ENCODE results near the gene IQCF5. TPM values are rescaled to one million over a fixed set of nuclear protein-coding genes. Genes with fewer than 3 reads are reported as not detected.
"Not testable (repeated sequence)": the region's sequence is repeated elsewhere in the genome, so short reads cannot be mapped to it uniquely, and the experiment has no call there.

IQCF5 gene
- total RNA-seq, 1 experiment from 2014 or later: not detected

DNA sequence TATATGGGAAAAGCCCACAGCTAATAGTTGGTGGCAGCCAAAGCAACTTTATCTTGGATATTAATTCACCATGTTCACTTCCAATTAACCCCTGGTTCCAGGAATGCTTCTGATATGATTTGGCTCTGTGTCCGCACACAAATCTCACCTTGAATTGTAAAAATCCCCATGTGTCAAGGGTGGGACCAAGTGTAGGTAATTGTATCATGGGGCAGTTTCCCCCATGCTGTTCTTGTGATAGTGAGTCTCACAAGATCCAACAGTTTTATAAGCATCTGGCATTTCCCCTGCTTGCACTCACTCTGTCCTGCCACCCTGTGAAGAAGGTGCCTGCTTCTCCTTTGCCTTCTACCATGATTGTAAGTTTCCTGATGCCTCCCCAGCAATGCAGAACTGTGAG is 6.5 kb downstream of the IQCF5 start:
- not testable (repeated sequence) for DNase-seq (ENCODE audit: low read depth)

DNA sequence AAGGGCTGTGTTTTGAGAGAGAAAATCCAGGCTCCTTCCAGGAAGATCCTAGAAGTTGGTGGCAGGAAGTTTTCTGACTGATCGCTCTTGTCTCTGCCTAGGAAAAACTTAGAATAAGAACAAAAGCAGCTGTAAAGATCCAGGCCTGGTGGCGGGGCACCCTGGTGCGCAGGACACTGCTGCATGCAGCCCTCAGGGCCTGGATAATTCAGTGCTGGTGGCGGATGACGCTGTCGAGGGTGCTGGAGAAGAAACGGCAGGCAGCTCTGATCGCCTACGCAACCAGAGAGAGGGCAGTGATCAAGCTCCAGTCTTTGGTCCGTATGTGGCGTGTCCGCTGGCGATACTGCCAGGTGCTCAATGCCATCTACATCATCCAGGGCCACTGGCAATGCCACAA is 12.5 kb downstream of the IQCF5 start:
- no peak for DNase-seq (ENCODE audit: low read depth)

DNA sequence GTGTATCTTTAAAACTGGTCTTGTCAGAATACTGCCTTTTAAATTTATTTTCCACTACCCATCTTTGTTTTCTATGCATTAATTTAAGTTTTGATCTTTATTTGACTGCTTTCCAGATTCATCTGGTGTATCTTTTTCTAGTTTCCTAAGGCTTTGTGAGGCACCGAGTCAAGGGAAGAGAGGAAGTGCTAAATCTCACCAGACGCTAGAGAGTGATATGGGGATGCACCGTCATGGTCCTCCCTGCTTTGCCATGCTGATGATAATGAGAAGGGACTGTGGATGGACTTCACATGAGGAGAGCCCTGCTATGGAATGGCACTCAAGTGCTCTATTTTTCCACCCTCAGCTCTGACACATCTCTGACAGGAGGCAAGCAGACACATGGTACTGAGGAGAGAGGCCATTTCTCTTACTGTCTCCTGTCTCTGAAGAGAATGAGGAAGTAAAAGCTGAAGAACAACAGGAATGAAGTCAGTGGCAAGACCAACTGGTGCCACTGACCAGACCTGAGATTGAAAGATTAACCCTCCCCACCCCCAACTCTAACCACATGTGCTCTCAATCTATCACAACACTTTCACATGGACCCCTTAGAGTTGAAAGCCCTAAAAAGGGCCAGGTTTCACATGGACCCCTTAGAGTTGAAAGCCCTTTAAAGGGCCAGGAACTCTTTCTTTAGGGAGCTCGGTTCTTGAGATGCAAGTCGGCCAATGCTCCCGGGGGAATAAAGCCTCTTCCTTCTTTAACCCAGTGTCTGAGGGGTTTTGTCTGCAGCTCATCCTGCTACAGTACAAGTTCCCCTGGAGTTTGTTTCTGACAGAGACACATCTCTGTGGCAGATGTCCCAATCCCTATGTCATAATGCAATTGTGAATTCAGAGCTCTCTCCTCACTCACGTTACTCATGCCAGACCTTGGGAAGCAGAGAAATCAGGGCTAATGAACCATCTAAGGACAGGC is 14.4 kb downstream of the IQCF5 start, which contains the start of gene IQCF2:
TSS of gene IQCF2 (plus strand) at position 913 of the 963 bp plus-strand sequence. CDS start 52 bp downstream, outside the sequence.
- no peak for DNase-seq (ENCODE audit: low read depth)

DNA sequence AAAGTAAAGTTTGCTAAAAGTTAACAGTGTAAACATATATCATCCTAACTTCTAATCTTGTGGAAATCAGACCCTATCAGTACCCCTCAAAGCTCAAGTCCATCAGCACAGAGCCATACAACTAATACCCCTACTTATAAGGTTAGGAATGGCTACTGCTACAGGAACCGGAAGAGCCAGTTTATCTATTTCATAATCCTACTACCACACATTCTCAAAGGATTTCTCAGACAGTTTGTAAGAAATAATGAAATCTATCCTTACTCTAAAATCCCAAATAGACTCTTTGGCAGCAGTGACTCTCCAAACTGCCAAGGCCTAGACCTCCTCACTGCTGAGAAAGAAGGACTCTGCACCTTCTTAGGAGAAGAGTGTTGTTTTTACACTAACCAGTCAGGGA is 20.0 kb downstream of the IQCF5 start:
- DNase-seq (ENCODE audit: low read depth): not testable (repeated sequence)

DNA sequence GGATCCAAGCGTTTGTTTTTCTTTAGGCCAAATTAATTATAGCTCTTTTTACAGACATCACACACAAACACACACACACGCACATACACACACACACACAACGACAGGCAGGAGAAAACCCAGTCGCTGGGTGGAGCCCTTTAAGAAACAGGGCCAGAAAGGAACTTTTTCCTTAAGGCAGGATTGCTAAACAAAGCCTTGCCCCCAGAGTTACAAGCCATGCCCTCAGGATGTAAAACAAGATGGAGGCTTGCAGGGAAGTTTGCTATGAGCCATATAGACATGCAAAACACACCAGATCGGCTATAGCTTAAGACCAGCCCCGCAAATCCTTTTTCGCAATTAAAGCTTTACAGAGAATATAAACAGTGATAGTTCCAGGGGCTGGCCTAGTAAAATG is 30.3 kb downstream of the IQCF5 start:
- DNase-seq (ENCODE audit: low read depth): no peak

DNA sequence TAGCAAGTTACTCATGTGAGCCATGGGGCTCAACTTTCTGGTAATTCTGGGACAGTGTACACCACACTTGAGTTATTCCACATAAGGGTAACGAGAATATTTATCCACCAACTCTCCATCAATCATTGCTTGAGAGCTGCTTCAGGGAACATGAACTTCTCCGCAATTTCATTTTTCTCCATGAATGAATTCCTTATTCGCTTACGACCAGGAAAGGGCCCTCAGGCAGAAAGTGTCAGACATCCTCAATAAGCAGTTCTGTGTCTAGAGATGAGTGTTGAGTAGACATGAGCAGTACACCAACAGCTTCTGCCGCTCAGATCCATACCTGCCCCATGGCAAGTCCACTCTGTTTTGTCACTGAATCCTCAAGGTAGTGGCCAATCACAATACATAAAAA is 38.8 kb downstream of the IQCF5 start:
- no peak for DNase-seq (ENCODE audit: low read depth)

DNA sequence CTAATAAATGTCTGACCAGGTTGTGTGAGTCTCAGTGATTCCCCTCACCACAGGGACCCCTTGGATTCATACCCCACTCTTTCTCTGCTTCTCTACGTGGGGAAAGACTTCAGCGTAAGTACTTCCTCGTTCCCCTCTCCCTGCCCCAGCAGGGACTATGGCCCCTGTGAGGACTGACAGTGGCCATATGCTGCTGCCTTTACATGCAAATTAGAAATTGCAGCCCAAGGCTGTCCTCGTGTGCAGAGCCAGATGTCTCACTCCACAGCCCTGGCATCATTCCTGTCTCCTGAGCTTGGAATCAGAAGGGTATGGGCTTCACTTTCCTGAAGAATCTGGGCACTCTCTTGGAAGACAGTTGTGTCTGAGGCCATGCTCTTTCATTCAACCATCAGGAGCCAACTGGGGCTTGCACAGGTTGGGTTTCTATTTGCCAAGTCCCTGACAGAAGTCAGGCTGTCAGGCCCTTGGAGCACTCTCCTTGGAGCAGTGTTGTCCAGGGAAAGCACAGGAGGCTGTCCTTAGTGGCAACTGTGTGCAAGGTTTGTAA is 44.5 kb downstream of the IQCF5 start:
- no peak for DNase-seq (ENCODE audit: low read depth)

DNA sequence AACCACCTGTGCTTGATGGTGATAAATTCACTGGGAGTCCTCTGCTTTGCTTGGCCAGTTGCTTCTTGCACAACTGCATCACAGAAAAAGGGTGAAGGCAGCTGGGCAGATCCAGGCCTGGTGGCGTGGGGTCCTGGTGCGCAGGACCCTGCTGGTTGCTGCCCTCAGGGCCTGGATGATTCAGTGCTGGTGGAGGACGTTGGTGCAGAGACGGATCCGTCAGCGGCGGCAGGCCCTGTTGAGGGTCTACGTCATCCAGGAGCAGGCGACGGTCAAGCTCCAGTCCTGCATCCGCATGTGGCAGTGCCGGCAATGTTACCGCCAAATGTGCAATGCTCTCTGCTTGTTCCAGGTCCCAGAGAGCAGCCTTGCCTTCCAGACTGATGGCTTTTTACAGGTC is 45.1 kb downstream of the IQCF5 start:
- DNase-seq (ENCODE audit: low read depth): no peak

DNA sequence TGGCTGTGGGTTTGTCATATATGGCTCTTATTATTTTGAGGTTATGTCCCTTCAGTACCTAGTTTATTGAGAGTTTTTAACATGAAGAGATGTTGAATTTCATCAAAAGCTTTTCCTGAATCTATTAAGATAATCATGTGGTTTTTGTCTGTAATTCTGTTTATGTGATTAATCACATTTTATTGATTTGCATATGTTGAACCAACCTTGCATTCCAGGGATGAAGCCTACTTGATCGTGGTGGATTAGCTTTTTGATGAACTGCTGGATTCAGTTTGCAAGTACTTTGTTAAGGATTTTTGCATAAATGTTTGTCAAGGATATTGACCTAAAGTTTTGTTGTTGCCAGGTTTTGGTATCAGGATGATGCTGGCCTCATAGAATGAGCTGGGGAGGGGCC is 47.1 kb downstream of the IQCF5 start:
- no peak for DNase-seq (ENCODE audit: low read depth)

Other genes starting within 250 kb of the IQCF5 start
- 56.3 and 61.0 TPM in 2 replicates for gene TEX264, start 204.3 kb downstream of the IQCF5 start, total RNA-seq (2014; rRNA removed; shearing (Covaris generic))
- gene GRM2, start 168.5 kb downstream of the IQCF5 start, total RNA-seq (2014; rRNA removed; shearing (Covaris generic)): not detected in 2 replicates
- not detected in 2 replicates for gene IQCF6, start 96.4 kb downstream of the IQCF5 start, total RNA-seq (2014; rRNA removed; shearing (Covaris generic))
- gene IQCF2, start 14.0 kb downstream of the IQCF5 start, total RNA-seq (2014; rRNA removed; shearing (Covaris generic)): not detected in 2 replicates
- not detected in 2 replicates for gene IQCF1, start 27.8 kb upstream of the IQCF5 start, total RNA-seq (2014; rRNA removed; shearing (Covaris generic))
- gene RRP9, start 66.3 kb upstream of the IQCF5 start, total RNA-seq (2014; rRNA removed; shearing (Covaris generic)): 22.2 and 26.3 TPM in 2 replicates
- gene PARP3, start 66.8 kb upstream of the IQCF5 start, total RNA-seq (2014; rRNA removed; shearing (Covaris generic)): 12.3 and 15.9 TPM in 2 replicates
- 0.02 TPM in 1 of 2 replicates, not detected in the other for gene GPR62, start 79.8 kb upstream of the IQCF5 start, total RNA-seq (2014; rRNA removed; shearing (Covaris generic))
- 14.7 and 45.1 TPM in 2 replicates for gene PCBP4, start 91.9 kb upstream of the IQCF5 start, total RNA-seq (2014; rRNA removed; shearing (Covaris generic))
- gene ABHD14B, start 98.4 kb upstream of the IQCF5 start, total RNA-seq (2014; rRNA removed; shearing (Covaris generic)): 10.6 and 14.4 TPM in 2 replicates
- gene ABHD14A, start 99.5 kb upstream of the IQCF5 start, total RNA-seq (2014; rRNA removed; shearing (Covaris generic)): 9.9 and 17.8 TPM in 2 replicates
- gene ACY1, start 107.9 kb upstream of the IQCF5 start, total RNA-seq (2014; rRNA removed; shearing (Covaris generic)): 26.4 and 29.4 TPM in 2 replicates
- gene RPL29, start 120.3 kb upstream of the IQCF5 start, total RNA-seq (2014; rRNA removed; shearing (Covaris generic)): 590 and 1,001 TPM in 2 replicates
- 9.6 and 14.0 TPM in 2 replicates for gene DUSP7, start 181.0 kb upstream of the IQCF5 start, total RNA-seq (2014; rRNA removed; shearing (Covaris generic))

Measured in M059J (cell line).